DOHH2 (cell line): ENCODE results near the gene RBM33.

Experiments
- EZH2phosphoT487 ChIP-seq: fragments of 200-600 bp; sonication (generic); IDR thresholded peaks from 2 replicates; pipeline ENCODE4 v1.6.1; 2017; ENCODE audit warnings: borderline replicate concordance, mild to moderate bottlenecking, antibody characterized with exemption, low read length, moderate library complexity, mixed read lengths
- TF ChIP-seq, protein P1 (sequence below): fragments of 200-600 bp; sonication (generic); IDR thresholded peaks from one replicate; pipeline ENCODE4 v1.5.1; 2014; ENCODE audit warnings: antibody characterized with exemption, mild to moderate bottlenecking, low read depth, low read length; ENCODE audit not compliant: poor library complexity, severe bottlenecking

- no peak for TF ChIP-seq EZH2phosphoT487
- TF ChIP-seq, protein P1, sequence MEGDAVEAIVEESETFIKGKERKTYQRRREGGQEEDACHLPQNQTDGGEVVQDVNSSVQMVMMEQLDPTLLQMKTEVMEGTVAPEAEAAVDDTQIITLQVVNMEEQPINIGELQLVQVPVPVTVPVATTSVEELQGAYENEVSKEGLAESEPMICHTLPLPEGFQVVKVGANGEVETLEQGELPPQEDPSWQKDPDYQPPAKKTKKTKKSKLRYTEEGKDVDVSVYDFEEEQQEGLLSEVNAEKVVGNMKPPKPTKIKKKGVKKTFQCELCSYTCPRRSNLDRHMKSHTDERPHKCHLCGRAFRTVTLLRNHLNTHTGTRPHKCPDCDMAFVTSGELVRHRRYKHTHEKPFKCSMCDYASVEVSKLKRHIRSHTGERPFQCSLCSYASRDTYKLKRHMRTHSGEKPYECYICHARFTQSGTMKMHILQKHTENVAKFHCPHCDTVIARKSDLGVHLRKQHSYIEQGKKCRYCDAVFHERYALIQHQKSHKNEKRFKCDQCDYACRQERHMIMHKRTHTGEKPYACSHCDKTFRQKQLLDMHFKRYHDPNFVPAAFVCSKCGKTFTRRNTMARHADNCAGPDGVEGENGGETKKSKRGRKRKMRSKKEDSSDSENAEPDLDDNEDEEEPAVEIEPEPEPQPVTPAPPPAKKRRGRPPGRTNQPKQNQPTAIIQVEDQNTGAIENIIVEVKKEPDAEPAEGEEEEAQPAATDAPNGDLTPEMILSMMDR: no peak
Measured at GRCh38 chr7:155808549-155809331, 164.3 kb downstream of the RBM33 start.
